Endothelial cell of umbilical vein (primary cell): ENCODE results near the gene CD83. TPM values are rescaled to one million over a fixed set of nuclear protein-coding genes. Genes with fewer than 3 reads are reported as not detected.

ENCODE experiments used
- BruUV-seq: library from RNA; stranded (reverse); fragments of 400-500 nt; replicated peaks from 2 replicates; lab custom pipeline; 2021; lab: Mats Ljungman, UMichigan
- CTCF ChIA-PET: fragments of 300-600, 350-600 bp; sonication (Branson Sonifier 250); formaldehyde crosslinking; loops from one replicate; lab custom pipeline; 2021; ENCODE audit warnings: antibody characterized with exemption, inconsistent platforms; lab: Charles Lee
- POLR2A ChIA-PET: fragments of 300-600, 350-600 bp; sonication (Branson Sonifier 250); formaldehyde crosslinking; loops from one replicate; lab custom pipeline; 2021; ENCODE audit warnings: antibody characterized with exemption, inconsistent platforms; lab: Charles Lee
- DNase-seq: peaks from one replicate; pipeline ENCODE4 v3.0.0-alpha.2; 2011; ENCODE audit warnings: low read depth, low spot score
- FAIRE-seq: peaks from 2 replicates; lab custom pipeline; 2011; peaks lifted over from hg19 to GRCh38; lab: Jason Lieb, UNC
- H2AFZ ChIP-seq: 2 replicates; pipeline ENCODE4 v1.6.0; 2012; ENCODE audit warnings: low read depth, low read length, control low read depth, inconsistent platforms
- H3K27ac ChIP-seq: 2 replicates; pipeline ENCODE4 v1.5.1; 2011; ENCODE audit warnings: low read depth, mild to moderate bottlenecking, control low read depth, low read length, moderate library complexity; ENCODE audit not compliant: insufficient read depth
- H3K27me3 ChIP-seq, 2 experiments: 2 replicates each; pipeline versions ENCODE4 v1.6.0 to v1.6.1; 2011; ENCODE audit warnings: low read length in 2 of 2, mixed read lengths in 1 of 2; ENCODE audit not compliant: control insufficient read depth in 2 of 2, insufficient read depth in 2 of 2
- H3K36me3 ChIP-seq, 2 experiments: 2 replicates in 1 of 2; 3 replicates in 1 of 2; pipeline ENCODE4 v1.5.1; 2011; ENCODE audit warnings: low read length in 2 of 2, mild to moderate bottlenecking in 1 of 2, moderate library complexity in 1 of 2; ENCODE audit not compliant: control insufficient read depth in 2 of 2, insufficient read depth in 2 of 2; ENCODE audit errors: extremely low read depth in 1 of 2
- H3K4me1 ChIP-seq: 3 replicates; pipeline ENCODE4 v1.5.1; 2011; ENCODE audit warnings: mild to moderate bottlenecking, low read length; ENCODE audit not compliant: control insufficient read depth, insufficient read depth; ENCODE audit errors: extremely low read depth
- H3K4me2 ChIP-seq: 2 replicates; pipeline ENCODE4 v1.6.1; 2011; ENCODE audit warnings: low read length, control low read depth, mixed read lengths; ENCODE audit not compliant: insufficient read depth
- H3K4me3 ChIP-seq, 3 experiments: fragments of 200-600 bp in 1 of 3; sonication (generic), shearing (Covaris generic) in 1 of 3; replicated peaks in 1 of 3; 2 replicates each; pipeline ENCODE4 v1.5.1; 2011 to 2016; ENCODE audit warnings: control low read depth in 3 of 3, low read length in 3 of 3, mild to moderate bottlenecking in 2 of 3, inconsistent platforms in 1 of 3, low read depth in 1 of 3, moderate library complexity in 1 of 3; ENCODE audit not compliant: insufficient read depth in 1 of 3
- H3K79me2 ChIP-seq: 2 replicates; pipeline ENCODE4 v1.6.0; 2012; ENCODE audit warnings: low read length, inconsistent platforms; ENCODE audit not compliant: control insufficient read depth, insufficient read depth
- H3K9ac ChIP-seq: replicated peaks from 2 replicates; pipeline ENCODE3; 2011; ENCODE audit warnings: low read length, control low read depth; ENCODE audit not compliant: insufficient read depth; ENCODE audit errors: extremely low read depth
- H3K9me1 ChIP-seq: replicated peaks from 3 replicates; pipeline ENCODE4 v1.6.0; 2011; ENCODE audit warnings: mild to moderate bottlenecking, low read length; ENCODE audit not compliant: control insufficient read depth, insufficient read depth; ENCODE audit errors: extremely low read depth
- H3K9me3 ChIP-seq: replicated peaks from 2 replicates; pipeline ENCODE4 v1.5.1; 2012; ENCODE audit warnings: low read length, inconsistent platforms; ENCODE audit not compliant: control insufficient read depth, insufficient read depth
- H4K20me1 ChIP-seq: replicated peaks from 2 replicates; pipeline ENCODE3; 2011; ENCODE audit warnings: mild to moderate bottlenecking, low read length; ENCODE audit not compliant: control insufficient read depth, insufficient read depth; ENCODE audit errors: extremely low read depth
- EZH2 ChIP-seq: IDR thresholded peaks from 2 replicates; pipeline ENCODE4 v1.6.1; 2012; ENCODE audit warnings: borderline replicate concordance, low read depth, mild to moderate bottlenecking, moderate library complexity, low read length, inconsistent platforms; ENCODE audit not compliant: severe bottlenecking
- FOS ChIP-seq: IDR thresholded peaks from 2 replicates; pipeline ENCODE4 v1.6.1; 2011; ENCODE audit warnings: mild to moderate bottlenecking, low read length, moderate library complexity, borderline replicate concordance; ENCODE audit not compliant: insufficient read depth
- GATA2 ChIP-seq: IDR thresholded peaks from 2 replicates; pipeline ENCODE4 v1.7.0; 2011; ENCODE audit warnings: low read depth, mild to moderate bottlenecking, moderate library complexity, mixed read lengths, low read length; ENCODE audit not compliant: insufficient read length, insufficient read depth
- JUN ChIP-seq: IDR thresholded peaks from 2 replicates; pipeline ENCODE4 v1.6.1; 2011; ENCODE audit warnings: borderline replicate concordance, low read depth; ENCODE audit not compliant: insufficient read length, insufficient read depth
- MAX ChIP-seq: IDR thresholded peaks from 2 replicates; pipeline ENCODE4 v1.6.1; 2011; ENCODE audit not compliant: insufficient read depth, insufficient read length
- MYC ChIP-seq: IDR thresholded peaks from one replicate; pipeline ENCODE4 v1.6.1; 2011; ENCODE audit warnings: mild to moderate bottlenecking, low read depth, low read length
- POLR2A ChIP-seq: IDR thresholded peaks from 2 replicates; pipeline ENCODE4 v1.6.1; 2012; ENCODE audit warnings: low read depth, mild to moderate bottlenecking, control low read depth, low read length
- POLR2AphosphoS5 ChIP-seq: IDR thresholded peaks from 2 replicates; pipeline ENCODE4 v1.6.1; 2012; ENCODE audit warnings: low read depth, mild to moderate bottlenecking, control low read depth, low read length, moderate library complexity; ENCODE audit not compliant: insufficient read depth
- dilution Hi-C: fragments of 300-500 bp; cut with MboI; formaldehyde crosslinking; loops from one replicate; pipeline ENCODE4 v1.15.0; 2019; ENCODE audit warnings: low sequenced_read_pairs; ENCODE audit not compliant: extremely low pct_ligation_motif_present
- intact Hi-C: fragments of 100-400 bp; cut with micrococcal nuclease; formaldehyde crosslinking; loops from one replicate; pipeline ENCODE4 v1.10.0; 2022
- polyA plus RNA-seq, 4 experiments: library from polyadenylated mRNA; depleted of rRNA in 3 of 4; stranded (reverse) in 3 of 4; unstranded in 1 of 4; fragments of >200 nt; gene quantifications; 2 replicates each; pipeline versions ENCODE4 v1.2.1 to v1.2.3, GENCODE V29; 2011 to 2012; ENCODE audit warnings: missing spikeins in 1 of 4
- total RNA-seq: library from RNA; stranded (reverse); gene quantifications from 2 replicates; pipeline ENCODE4 v1.2.3, GENCODE V29; 2021
- TF ChIP-seq, protein P1 (sequence below), 2 donors: IDR thresholded peaks; 1 replicate in 1 of 2; 2 replicates in 1 of 2; pipeline ENCODE4 v1.5.1; 2011; ENCODE audit warnings: low read length in 2 of 2, mild to moderate bottlenecking in 2 of 2, moderate library complexity in 2 of 2, control low read depth in 1 of 2, inconsistent platforms in 1 of 2, low read depth in 1 of 2; ENCODE audit not compliant: insufficient read depth in 1 of 2; ENCODE audit errors: extremely low read depth in 1 of 2

CD83 gene
- total and polyA plus RNA-seq, 2 donors (not counting 3 experiments of a cell fraction or from before 2014, with no cell fraction given), result 0.40 to 0.46 TPM

- no peak overlapping the region for H3K27ac ChIP-seq
- BruUV-seq, result no TSS peak
- no peak overlapping the region for H3K4me3 ChIP-seq
- no peak overlapping the region for H2AFZ ChIP-seq
- no peak for TF ChIP-seq POLR2AphosphoS5
- TF ChIP-seq, protein P1, sequence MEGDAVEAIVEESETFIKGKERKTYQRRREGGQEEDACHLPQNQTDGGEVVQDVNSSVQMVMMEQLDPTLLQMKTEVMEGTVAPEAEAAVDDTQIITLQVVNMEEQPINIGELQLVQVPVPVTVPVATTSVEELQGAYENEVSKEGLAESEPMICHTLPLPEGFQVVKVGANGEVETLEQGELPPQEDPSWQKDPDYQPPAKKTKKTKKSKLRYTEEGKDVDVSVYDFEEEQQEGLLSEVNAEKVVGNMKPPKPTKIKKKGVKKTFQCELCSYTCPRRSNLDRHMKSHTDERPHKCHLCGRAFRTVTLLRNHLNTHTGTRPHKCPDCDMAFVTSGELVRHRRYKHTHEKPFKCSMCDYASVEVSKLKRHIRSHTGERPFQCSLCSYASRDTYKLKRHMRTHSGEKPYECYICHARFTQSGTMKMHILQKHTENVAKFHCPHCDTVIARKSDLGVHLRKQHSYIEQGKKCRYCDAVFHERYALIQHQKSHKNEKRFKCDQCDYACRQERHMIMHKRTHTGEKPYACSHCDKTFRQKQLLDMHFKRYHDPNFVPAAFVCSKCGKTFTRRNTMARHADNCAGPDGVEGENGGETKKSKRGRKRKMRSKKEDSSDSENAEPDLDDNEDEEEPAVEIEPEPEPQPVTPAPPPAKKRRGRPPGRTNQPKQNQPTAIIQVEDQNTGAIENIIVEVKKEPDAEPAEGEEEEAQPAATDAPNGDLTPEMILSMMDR (IDR thresholded peaks at IDR 0.05; ENCODE audit: extremely low read depth in 1 of 2, insufficient read depth in 1 of 2, low read depth in 1 of 2, low read length in 2 of 2), result no peak
- no peak for TF ChIP-seq FOS
- TF ChIP-seq POLR2A, result no peak
- TF ChIP-seq GATA2, result no peak
- no peak for TF ChIP-seq MYC
- no peak for TF ChIP-seq MAX
- TF ChIP-seq JUN, result no peak
- TF ChIP-seq EZH2, result no peak
- H3K4me2 ChIP-seq, result no peak overlapping the region
- H3K9me1 ChIP-seq, result no peaks in the 10 kb centered on the region
- ChIA-PET POLR2A (no interaction called here), CTCF (no interaction called here)
- intact Hi-C loops (no loop called here), dilution Hi-C loops (no loop called here)
- H3K36me3 ChIP-seq, result no peaks in the 10 kb centered on the region
- no peaks in the 10 kb centered on the region for H3K9me3 ChIP-seq
- DNase-seq (no peak), FAIRE-seq (no peak)
- no peaks in the 10 kb centered on the region for H3K79me2 ChIP-seq
- no peaks in the 10 kb centered on the region for H3K4me1 ChIP-seq
- no peaks in the 10 kb centered on the region for H4K20me1 ChIP-seq
- no peak overlapping the region for H3K9ac ChIP-seq
- no peaks in the 10 kb centered on the region for H3K27me3 ChIP-seq
Measured at GRCh38 chr6:14085176-14085787, 32.3 kb upstream of the CD83 start.
